MM.1S (cell line): ENCODE results near the gene TTC7B.
A peak's percentile ranks its signal among the peaks of the same experiment; 100 is the strongest.

ENCODE experiments used
- DNase-seq: peaks from one replicate; pipeline ENCODE4 v3.0.0-alpha.2; 2015
- H2AFZ ChIP-seq: fragments of 300-600 bp; sonication (generic); 2 replicates; pipeline ENCODE4 v1.6.0; 2016; ENCODE audit warnings: antibody characterized with exemption, low read length
- H3F3A ChIP-seq: fragments of 300-600 bp; sonication (generic); 2 replicates; pipeline ENCODE4 v1.6.1; 2016; ENCODE audit warnings: mild to moderate bottlenecking, antibody characterized with exemption, low read length, moderate library complexity, mixed read lengths; ENCODE audit not compliant: insufficient read depth
- H3K27ac ChIP-seq: fragments of 300-600 bp; sonication (generic); 2 replicates; pipeline ENCODE4 v1.5.1; 2016; ENCODE audit warnings: mild to moderate bottlenecking, low read length
- H3K27me3 ChIP-seq: fragments of 300-600 bp; sonication (generic); replicated peaks from 2 replicates; pipeline ENCODE4 v1.6.0; 2016; ENCODE audit warnings: low read length; ENCODE audit not compliant: insufficient read depth
- H3K36me3 ChIP-seq: fragments of 300-600 bp; sonication (generic); replicated peaks from 2 replicates; pipeline ENCODE4 v1.6.1; 2016; ENCODE audit warnings: mild to moderate bottlenecking, low read length, mixed read lengths; ENCODE audit not compliant: insufficient read depth
- H3K4me1 ChIP-seq: fragments of 300-600 bp; sonication (generic); 2 replicates; pipeline ENCODE4 v1.6.1; 2016; ENCODE audit warnings: low read length, mixed read lengths
- H3K4me2 ChIP-seq: fragments of 300-600 bp; sonication (generic); 2 replicates; pipeline ENCODE4 v1.6.0; 2016; ENCODE audit warnings: low read depth, low read length
- H3K4me3 ChIP-seq: fragments of 300-600 bp; sonication (generic); 2 replicates; pipeline ENCODE4 v1.5.1; 2016; ENCODE audit warnings: low read length, mixed read lengths
- H3K79me2 ChIP-seq: fragments of 300-600 bp; sonication (generic); 2 replicates; pipeline ENCODE4 v1.6.1; 2016; ENCODE audit warnings: mixed run types, low read length, mixed read lengths
- H3K9ac ChIP-seq: fragments of 300-600 bp; sonication (generic); 2 replicates; pipeline ENCODE4 v1.6.1; 2016; ENCODE audit warnings: low read length, mixed read lengths
- H3K9me2 ChIP-seq: fragments of 300-600 bp; sonication (generic); replicated peaks from 2 replicates; pipeline ENCODE4 v1.6.1; 2016; ENCODE audit warnings: mild to moderate bottlenecking, low read length, mixed read lengths; ENCODE audit not compliant: insufficient read depth
- H3K9me3 ChIP-seq: fragments of 300-600 bp; sonication (generic); replicated peaks from 2 replicates; pipeline ENCODE4 v1.6.1; 2016; ENCODE audit warnings: mild to moderate bottlenecking, low read length, mixed read lengths; ENCODE audit not compliant: insufficient read depth
- H4K20me1 ChIP-seq: fragments of 300-600 bp; sonication (generic); 2 replicates; pipeline ENCODE4 v1.6.1; 2016; ENCODE audit warnings: mild to moderate bottlenecking, low read length, moderate library complexity, mixed read lengths; ENCODE audit not compliant: insufficient read depth
- EZH2 ChIP-seq: fragments of 300-600 bp; sonication (generic); optimal IDR thresholded peaks from 2 replicates; pipeline ENCODE3; 2017; ENCODE audit warnings: low read depth, mild to moderate bottlenecking, antibody characterized with exemption, low read length, mixed read lengths
- EZH2phosphoT487 ChIP-seq: fragments of 300-600 bp; sonication (generic); IDR thresholded peaks from 2 replicates; pipeline ENCODE4 v1.6.1; 2018; ENCODE audit warnings: antibody characterized with exemption, low read length
- TF ChIP-seq, protein P1 (sequence below): fragments of 300-600 bp; sonication (generic); IDR thresholded peaks from 2 replicates; pipeline ENCODE4 v1.5.1; 2016; ENCODE audit warnings: antibody characterized with exemption, low read length, mixed read lengths

Gene TTC7B

GRCh38 chr14:90758959-90759358 is 57.3 kb downstream of the TTC7B start:
- peak overlapping the region; percentile 72; the same call in 1 of the 2 replicates for H3K9ac ChIP-seq

DNA sequence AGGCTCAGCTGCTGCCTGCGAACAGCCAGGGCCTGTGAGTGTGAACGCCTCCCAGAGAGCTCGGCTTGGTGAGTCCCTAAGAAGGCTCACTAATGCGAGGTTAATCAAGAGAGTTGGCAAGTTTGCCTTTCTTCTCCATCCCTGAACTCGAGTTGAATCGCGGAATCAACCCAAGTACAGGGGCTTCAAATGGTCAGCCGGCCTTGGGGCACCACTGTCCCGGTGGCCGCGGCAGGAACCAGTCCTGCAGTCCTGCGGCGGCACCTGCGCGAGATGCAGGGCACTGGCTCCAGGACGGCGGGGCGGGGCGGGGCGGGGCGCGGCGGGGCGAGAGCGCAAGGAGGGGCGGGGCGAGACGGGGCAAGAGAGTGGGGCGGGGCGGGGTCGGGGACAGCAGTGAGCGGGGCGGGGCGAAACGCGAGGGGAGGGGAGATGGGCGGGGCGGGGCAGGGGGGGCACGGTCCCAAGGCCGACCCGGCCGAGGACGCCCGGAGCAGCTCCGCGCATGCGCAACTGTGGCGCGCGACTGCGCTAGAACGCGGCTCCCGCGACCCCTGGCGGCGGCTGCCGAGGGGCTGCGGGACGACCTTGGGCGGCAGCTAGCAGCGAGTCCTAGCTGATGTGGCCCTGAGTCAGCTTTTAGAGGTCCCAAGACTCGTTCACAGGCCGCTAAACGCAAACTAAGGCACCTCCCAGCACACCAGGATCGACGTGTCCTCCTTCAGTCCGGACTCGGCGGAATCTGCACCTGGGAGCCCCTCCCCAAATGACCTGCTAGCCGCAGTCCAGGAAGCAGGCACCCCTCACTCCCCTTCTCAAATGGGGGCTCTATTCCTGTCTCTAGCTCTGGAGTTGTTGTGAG is 58.0 kb downstream of the TTC7B start:
- 0 out of 2 replicates have a peak, but pooled peaks cover 2% of the 10 kb centered on the region for H3K4me1 ChIP-seq
- H2AFZ ChIP-seq, result peak overlapping the region; percentile 84; the same call in 1 of the 2 replicates
- no peaks in the 10 kb centered on the region for H3K79me2 ChIP-seq
- peak overlapping the region; percentile 90 for H3K4me2 ChIP-seq
- peak; percentile 85 for DNase-seq
- H3K27ac ChIP-seq, result peak overlapping the region; percentile 54; the same call in 1 of the 2 replicates
- TF ChIP-seq, protein P1, sequence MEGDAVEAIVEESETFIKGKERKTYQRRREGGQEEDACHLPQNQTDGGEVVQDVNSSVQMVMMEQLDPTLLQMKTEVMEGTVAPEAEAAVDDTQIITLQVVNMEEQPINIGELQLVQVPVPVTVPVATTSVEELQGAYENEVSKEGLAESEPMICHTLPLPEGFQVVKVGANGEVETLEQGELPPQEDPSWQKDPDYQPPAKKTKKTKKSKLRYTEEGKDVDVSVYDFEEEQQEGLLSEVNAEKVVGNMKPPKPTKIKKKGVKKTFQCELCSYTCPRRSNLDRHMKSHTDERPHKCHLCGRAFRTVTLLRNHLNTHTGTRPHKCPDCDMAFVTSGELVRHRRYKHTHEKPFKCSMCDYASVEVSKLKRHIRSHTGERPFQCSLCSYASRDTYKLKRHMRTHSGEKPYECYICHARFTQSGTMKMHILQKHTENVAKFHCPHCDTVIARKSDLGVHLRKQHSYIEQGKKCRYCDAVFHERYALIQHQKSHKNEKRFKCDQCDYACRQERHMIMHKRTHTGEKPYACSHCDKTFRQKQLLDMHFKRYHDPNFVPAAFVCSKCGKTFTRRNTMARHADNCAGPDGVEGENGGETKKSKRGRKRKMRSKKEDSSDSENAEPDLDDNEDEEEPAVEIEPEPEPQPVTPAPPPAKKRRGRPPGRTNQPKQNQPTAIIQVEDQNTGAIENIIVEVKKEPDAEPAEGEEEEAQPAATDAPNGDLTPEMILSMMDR, result peak; percentile 52
- TF ChIP-seq EZH2phosphoT487, result no peak
- no peaks in the 10 kb centered on the region for H3K27me3 ChIP-seq
- H3F3A ChIP-seq, result no peaks in the 10 kb centered on the region
- no peaks in the 10 kb centered on the region for H3K9me3 ChIP-seq
- no peaks in the 10 kb centered on the region for H4K20me1 ChIP-seq
- H3K4me3 ChIP-seq, result peak overlapping the region; percentile 43
- peak overlapping the region; percentile 72 for H3K9ac ChIP-seq
- no peaks in the 10 kb centered on the region for H3K9me2 ChIP-seq
- H3K36me3 ChIP-seq, result no peaks in the 10 kb centered on the region

More at GRCh38 chr14:90758959-90759358, 57.3 kb downstream of the TTC7B start:
- Histone ChIP-seq H3K4me3 (peak overlapping the region; percentile 43; the same call in 1 of the 2 replicates), H3K27me3 (no peaks in the 10 kb centered on the region), H3K36me3 (no peaks in the 10 kb centered on the region), H3K4me1 (0 out of 2 replicates have a peak, but pooled peaks cover 2% of the 10 kb centered on the region), H3F3A (no peaks in the 10 kb centered on the region), H3K9me3 (no peaks in the 10 kb centered on the region), H3K27ac (peak overlapping the region; percentile 54; the same call in 1 of the 2 replicates), H2AFZ (peak overlapping the region; percentile 84; the same call in 1 of the 2 replicates), H3K79me2 (no peaks in the 10 kb centered on the region), H3K9me2 (no peaks in the 10 kb centered on the region), H4K20me1 (no peaks in the 10 kb centered on the region), H3K4me2 (peak overlapping the region; percentile 90)
- TF ChIP-seq EZH2 (no peak), EZH2phosphoT487 (no peak)
- TF ChIP-seq, protein P1, result no peak
- no peak for DNase-seq

DNA sequence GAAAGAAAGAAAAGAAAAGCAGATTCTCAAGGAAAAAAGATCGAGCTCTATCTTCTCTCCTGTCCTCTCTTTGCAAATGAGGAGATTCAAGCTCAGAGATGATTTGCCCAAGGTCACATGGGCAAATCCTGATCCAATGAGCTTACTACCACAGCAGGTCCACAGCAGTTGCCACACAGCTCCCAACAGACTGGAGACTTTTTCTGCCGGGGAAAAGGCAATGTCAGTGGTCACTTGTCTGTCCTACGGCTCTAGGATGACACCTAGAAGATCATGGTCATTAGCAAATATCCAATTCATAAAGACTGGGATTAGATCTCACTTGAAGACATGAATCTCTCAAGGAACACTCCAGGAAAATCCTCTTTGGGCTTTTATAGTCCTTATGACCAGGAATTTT is 58.8 kb downstream of the TTC7B start:
- Histone ChIP-seq H3K27ac (no peak overlapping the region), H3K79me2 (no peaks in the 10 kb centered on the region), H3K27me3 (no peaks in the 10 kb centered on the region), H3K4me2 (peak overlapping the region; percentile 72; the same call in 1 of the 2 replicates), H3K4me1 (0 out of 2 replicates have a peak, but pooled peaks cover 2% of the 10 kb centered on the region), H3K9me3 (no peaks in the 10 kb centered on the region), H4K20me1 (no peaks in the 10 kb centered on the region), H3F3A (no peaks in the 10 kb centered on the region), H3K4me3 (no peak overlapping the region), H2AFZ (no peak overlapping the region), H3K9me2 (no peaks in the 10 kb centered on the region), H3K9ac (no peak overlapping the region), H3K36me3 (no peaks in the 10 kb centered on the region)
- TF ChIP-seq EZH2phosphoT487, result no peak
- TF ChIP-seq EZH2, result no peak
- TF ChIP-seq, protein P1, result no peak
- no peak for DNase-seq
